Eye (tissue), 1 donor: ENCODE results near the gene FBXL5.
"Not testable (repeated sequence)": the region's sequence is repeated elsewhere in the genome, so short reads cannot be mapped to it uniquely, and the experiment has no call there.

ENCODE experiments used
- DNase-seq: peaks from one replicate; pipeline ENCODE4 v3.0.0-alpha.2; 2015

Gene FBXL5

DNA sequence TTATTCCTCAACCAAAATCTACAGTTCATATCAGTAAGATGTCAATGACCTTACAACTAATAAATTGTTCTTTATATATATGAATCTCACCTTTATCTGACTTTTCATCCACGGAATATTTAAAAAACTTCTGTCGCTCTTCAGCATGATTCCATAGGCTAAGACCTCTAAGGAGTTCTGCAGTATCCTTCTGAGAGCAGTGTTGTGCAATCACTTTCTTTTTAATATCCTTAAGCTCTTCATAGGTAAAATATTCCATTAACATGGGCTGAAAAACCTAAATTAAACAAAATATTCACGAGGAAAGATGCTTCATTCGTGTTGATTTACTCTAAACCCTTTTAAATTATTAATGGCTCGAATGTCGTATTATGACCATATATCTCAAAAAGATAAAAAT, 16.7 kb downstream of the FBXL5 start:
- DNase-seq, result no peak

DNA sequence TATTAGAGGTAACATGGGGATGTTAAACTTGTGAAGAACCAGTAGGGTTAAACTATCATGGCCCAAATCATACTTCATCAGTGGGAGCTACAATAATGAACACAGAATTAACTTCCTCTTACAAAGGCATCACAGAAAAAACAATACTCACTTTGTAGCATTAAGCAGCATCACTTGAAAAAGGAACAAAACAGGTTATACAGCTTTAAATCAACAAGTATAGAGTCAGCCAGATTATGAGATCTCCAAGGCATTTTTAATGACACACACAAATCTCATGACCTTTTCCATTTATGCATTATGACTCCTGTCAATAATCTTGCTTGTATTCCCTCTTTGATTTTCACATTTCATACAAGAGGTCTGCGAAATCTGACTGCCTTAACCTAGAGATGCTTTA, 18.3 kb downstream of the FBXL5 start:
- DNase-seq, result no peak

- DNase-seq, result not testable (repeated sequence)
Observed at GRCh38 chr4:15617407-15617806, 37.8 kb downstream of the FBXL5 start.

DNA sequence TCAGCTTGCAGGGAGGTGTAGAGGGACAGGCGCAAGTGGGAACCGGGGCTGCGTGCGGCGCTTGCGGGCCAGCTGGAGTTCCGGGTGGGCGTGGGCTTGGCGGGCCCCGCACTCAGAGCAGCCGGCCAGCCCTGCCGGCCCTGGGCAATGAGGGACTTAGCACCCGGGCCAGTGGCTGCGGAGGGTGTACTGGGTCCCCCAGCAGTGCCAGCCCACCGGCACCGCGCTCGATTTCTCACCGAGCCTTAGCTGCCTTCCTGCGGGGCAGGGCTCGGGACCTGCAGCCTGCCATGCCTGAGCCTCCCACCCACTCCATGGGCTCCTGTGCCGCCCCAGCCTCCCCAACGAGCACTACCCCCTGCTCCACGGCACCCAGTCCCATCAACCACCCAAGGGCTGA, 40.3 kb downstream of the FBXL5 start:
- not testable (repeated sequence) for DNase-seq

DNA sequence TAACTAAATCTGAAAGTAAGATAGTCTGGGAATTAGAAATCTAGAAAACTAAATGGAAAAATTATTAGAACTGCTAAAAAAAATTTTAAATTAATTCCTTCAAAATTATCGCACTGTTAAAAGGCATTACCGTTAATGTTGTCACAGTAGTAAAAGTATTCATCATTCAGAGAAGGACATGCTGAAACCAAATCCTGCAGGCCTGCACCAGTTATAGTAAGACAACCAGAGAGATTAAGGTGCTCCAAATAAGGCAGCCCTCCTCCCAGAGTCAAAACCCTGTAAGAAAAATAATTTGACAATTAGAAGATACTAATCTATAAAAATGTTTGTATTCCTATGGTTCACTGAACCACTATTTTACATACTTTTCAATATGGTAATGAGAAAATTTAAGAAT, 43.0 kb downstream of the FBXL5 start:
- no peak for DNase-seq

- no peak for DNase-seq
Observed at GRCh38 chr4:15610855-15611254, 44.3 kb downstream of the FBXL5 start.

DNA sequence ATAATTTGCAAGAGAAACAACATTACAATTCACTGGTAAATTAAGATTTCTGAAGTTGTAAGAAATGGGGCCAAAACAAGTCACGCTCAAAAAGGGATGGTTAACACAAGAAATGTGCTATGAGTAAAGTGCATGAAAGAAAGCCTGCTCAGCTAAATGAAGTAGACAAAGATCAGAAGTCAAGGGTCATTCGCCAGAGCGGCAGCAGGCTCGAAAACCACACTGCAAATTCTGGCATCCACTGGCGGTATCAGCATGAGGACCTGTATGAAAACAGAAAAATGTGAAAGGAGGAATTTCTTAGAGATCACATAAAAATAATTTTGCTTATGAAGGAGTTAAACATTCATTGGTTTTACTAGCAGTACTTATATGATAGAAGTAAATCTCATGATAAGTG, 49.6 kb downstream of the FBXL5 start:
- no peak for DNase-seq

- DNase-seq, result no peak
Observed at GRCh38 chr4:15601862-15602261, 53.3 kb downstream of the FBXL5 start.

- no peak for DNase-seq
Observed at GRCh38 chr4:15600176-15600575, 55.0 kb downstream of the FBXL5 start.

GRCh38 chr4:15598644-15599043, 56.5 kb downstream of the FBXL5 start:
- DNase-seq, result no peak

GRCh38 chr4:15592799-15593198, 62.4 kb downstream of the FBXL5 start:
- DNase-seq, result no peak

- DNase-seq, result no peak
Observed at GRCh38 chr4:15587649-15588048, 67.5 kb downstream of the FBXL5 start.

GRCh38 chr4:15586066-15586465, 69.1 kb downstream of the FBXL5 start:
- no peak for DNase-seq

DNA sequence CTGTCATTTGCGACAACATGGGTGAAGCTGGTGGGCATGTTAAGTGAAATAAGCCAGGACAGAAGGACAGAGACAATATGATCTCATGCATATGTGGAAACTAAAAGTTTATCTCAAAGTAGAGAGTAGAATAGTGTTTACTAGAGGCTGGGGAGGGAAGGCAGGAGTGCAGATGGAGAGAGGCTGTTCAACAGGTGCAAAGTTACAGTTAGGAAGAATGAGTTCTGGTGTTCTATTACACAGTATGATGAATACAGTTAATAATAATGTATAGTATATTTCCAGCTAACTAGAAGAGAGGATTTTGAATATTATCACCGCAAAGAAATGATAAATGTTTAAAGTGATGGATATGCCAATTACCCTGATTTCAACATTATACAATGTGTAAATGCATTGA, 69.8 kb downstream of the FBXL5 start:
- DNase-seq, result no peak

DNA sequence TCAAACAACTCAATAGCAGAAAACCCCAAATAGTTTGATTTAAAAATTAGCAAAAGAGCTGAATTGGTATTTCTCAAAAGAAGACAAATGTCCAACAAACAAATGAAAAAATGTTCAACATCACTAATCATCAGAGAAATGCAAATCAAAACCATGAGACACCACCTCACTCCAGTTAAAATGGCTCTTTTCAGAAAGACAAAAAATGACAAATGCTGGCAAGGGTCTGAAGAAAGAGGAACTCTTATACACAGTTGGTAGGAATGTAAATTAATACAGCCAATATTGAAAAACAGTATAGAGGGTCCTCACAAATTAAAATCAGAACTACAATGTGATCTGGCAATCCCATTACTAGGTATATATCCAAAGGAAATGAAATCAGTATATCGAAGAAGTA, 70.4 kb downstream of the FBXL5 start:
- no peak for DNase-seq

GRCh38 chr4:15577508-15577907, 77.6 kb downstream of the FBXL5 start:
- no peak for DNase-seq

- no peak for DNase-seq
Observed at GRCh38 chr4:15575966-15576365, 79.2 kb downstream of the FBXL5 start.

GRCh38 chr4:15569746-15570145, 85.4 kb downstream of the FBXL5 start:
- DNase-seq, result no peak

DNA sequence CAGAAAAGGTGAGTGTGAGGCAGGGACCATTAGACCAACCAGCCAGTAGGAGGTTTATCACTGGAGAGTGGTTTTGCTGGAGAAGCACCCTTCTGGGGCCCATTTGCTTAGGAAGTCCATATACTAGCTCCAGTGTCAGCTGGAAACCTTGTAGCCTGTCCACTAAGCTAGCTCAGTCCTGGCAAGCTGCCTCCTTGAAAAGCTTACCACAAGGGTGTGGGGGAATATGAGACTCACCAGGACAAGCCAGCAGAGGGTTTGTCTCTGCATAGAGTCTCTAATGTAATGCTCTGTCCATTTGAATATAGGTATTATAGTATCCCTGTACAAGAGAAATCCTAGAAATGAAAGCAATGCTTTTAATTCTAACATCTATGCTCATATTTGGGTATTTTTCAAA, 86.3 kb downstream of the FBXL5 start:
- no peak for DNase-seq

- no peak for DNase-seq
Observed at GRCh38 chr4:15563871-15564270, 91.3 kb downstream of the FBXL5 start.

DNA sequence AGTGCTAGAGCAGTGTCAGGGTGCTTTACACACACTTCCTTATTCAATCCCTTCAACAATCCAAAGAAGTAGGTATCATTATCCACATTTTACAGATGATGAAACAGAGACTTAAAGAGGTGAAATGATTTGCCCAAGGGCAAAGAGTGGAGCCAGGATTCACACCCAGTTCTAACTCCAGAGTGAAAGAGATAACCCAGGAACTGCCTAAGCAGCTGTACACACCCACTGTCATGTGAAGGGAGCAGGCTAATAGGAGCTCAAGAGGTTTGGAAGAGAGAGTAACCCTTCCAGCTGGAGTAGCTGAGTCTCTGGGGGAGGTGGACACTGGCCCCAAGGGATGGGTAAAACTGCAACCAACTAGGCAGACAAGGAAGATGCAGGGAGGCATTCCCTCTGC, 92.5 kb downstream of the FBXL5 start:
- DNase-seq, result no peak

- DNase-seq, result no peak
Observed at GRCh38 chr4:15562114-15562513, 93.0 kb downstream of the FBXL5 start.

GRCh38 chr4:15558561-15558960, 96.6 kb downstream of the FBXL5 start:
- no peak for DNase-seq

GRCh38 chr4:15557786-15558550, 97.2 kb downstream of the FBXL5 start:
- no peak for DNase-seq

- DNase-seq, result no peak
Observed at GRCh38 chr4:15556511-15557092, 98.6 kb downstream of the FBXL5 start.
